IMR-90 (cell line): ENCODE measurements around the gene SOX4. TPM values are rescaled to one million over a fixed set of nuclear protein-coding genes. Genes with fewer than 3 reads are reported as not detected.

Experiments used
- ATAC-seq: fragments of 200-7000 bp; cut with Tn5 transposase; 2 replicates; pipeline ENCODE4 v1.9.1; 2020; ENCODE audit warnings: low read depth, mild to moderate bottlenecking, moderate library complexity
- BruUV-seq: library from RNA; stranded (reverse); fragments of 400-500 nt; replicated peaks from 2 replicates; lab custom pipeline; 2021; lab: Mats Ljungman, UMichigan
- CTCF ChIA-PET: fragments of 300-600 bp; formaldehyde crosslinking; extraction: SDS; loops from one replicate; lab custom pipeline; 2021; ENCODE audit warnings: antibody characterized with exemption; lab: Yijun Ruan, JAX
- POLR2A ChIA-PET: fragments of 300-600 bp; sonication (Branson Sonifier 250); formaldehyde crosslinking; loops from one replicate; lab custom pipeline; 2022; ENCODE audit warnings: antibody characterized with exemption; ENCODE audit not compliant: unreplicated experiment; lab: Charles Lee
- DNase-seq: peaks from one replicate; pipeline ENCODE4 v3.0.0; 2013
- H2AFZ ChIP-seq: replicated peaks from 2 replicates; pipeline ENCODE3; 2013; ENCODE audit warnings: low read length, mild to moderate bottlenecking; ENCODE audit not compliant: poor library complexity
- H2AK5ac ChIP-seq: 2 replicates; pipeline ENCODE4 v1.6.1; 2013; ENCODE audit warnings: low read depth, low read length, inconsistent platforms
- H2AK9ac ChIP-seq: replicated peaks from 2 replicates; pipeline ENCODE3; 2013; ENCODE audit warnings: mild to moderate bottlenecking, low read depth, low read length, moderate library complexity; ENCODE audit not compliant: poor library complexity
- H2BK120ac ChIP-seq: 2 replicates; pipeline ENCODE4 v1.6.1; 2013; ENCODE audit warnings: low read depth, low read length, inconsistent platforms
- H2BK15ac ChIP-seq: 3 replicates; pipeline ENCODE4 v1.6.1; 2013; ENCODE audit warnings: low read depth, low read length, inconsistent platforms
- H2BK20ac ChIP-seq: 2 replicates; pipeline ENCODE4 v1.6.1; 2013; ENCODE audit warnings: low read depth, mild to moderate bottlenecking, inconsistent platforms, low read length, moderate library complexity
- H2BK5ac ChIP-seq: 2 replicates; pipeline ENCODE4 v1.6.1; 2013; ENCODE audit warnings: mild to moderate bottlenecking, low read depth, low read length, inconsistent platforms; ENCODE audit not compliant: poor library complexity, severe bottlenecking
- H3K14ac ChIP-seq: replicated peaks from 2 replicates; pipeline ENCODE4 v1.6.1; 2013; ENCODE audit warnings: low read depth, low read length, inconsistent platforms
- H3K18ac ChIP-seq: 2 replicates; pipeline ENCODE4 v1.6.1; 2013; ENCODE audit warnings: low read depth, low read length, control low read depth
- H3K23ac ChIP-seq: 2 replicates; pipeline ENCODE4 v1.6.1; 2013; ENCODE audit warnings: low read depth, low read length, inconsistent platforms
- H3K27ac ChIP-seq: 2 replicates; pipeline ENCODE4 v1.5.1; 2013; ENCODE audit warnings: mild to moderate bottlenecking, control low read depth, low read length; ENCODE audit not compliant: insufficient read depth
- H3K27me3 ChIP-seq: 2 replicates; pipeline ENCODE4 v1.6.1; 2013; ENCODE audit warnings: low read length; ENCODE audit not compliant: control insufficient read depth, insufficient read depth
- H3K36me3 ChIP-seq: 2 replicates; pipeline ENCODE4 v1.6.1; 2013; ENCODE audit warnings: low read length, mixed read lengths; ENCODE audit not compliant: control insufficient read depth, insufficient read depth
- H3K4ac ChIP-seq: 2 replicates; pipeline ENCODE4 v1.6.1; 2013; ENCODE audit warnings: low read depth, low read length, inconsistent platforms
- H3K4me1 ChIP-seq: 2 replicates; pipeline ENCODE4 v1.6.1; 2013; ENCODE audit warnings: low read length, mixed read lengths; ENCODE audit not compliant: control insufficient read depth, insufficient read depth
- H3K4me2 ChIP-seq: 2 replicates; pipeline ENCODE4 v1.6.1; 2013; ENCODE audit warnings: low read depth, mild to moderate bottlenecking, control low read depth, low read length, moderate library complexity
- H3K4me3 ChIP-seq: 2 replicates; pipeline ENCODE4 v1.5.1; 2013; ENCODE audit warnings: low read depth, mild to moderate bottlenecking, control low read depth, low read length, moderate library complexity; ENCODE audit not compliant: insufficient read depth
- H3K56ac ChIP-seq: 2 replicates; pipeline ENCODE4 v1.6.1; 2013; ENCODE audit warnings: low read length, inconsistent platforms; ENCODE audit not compliant: insufficient read depth; ENCODE audit errors: extremely low read depth
- H3K79me1 ChIP-seq, 2 experiments: 2 replicates each; pipeline ENCODE4 v1.6.1; 2013; ENCODE audit warnings: low read length in 2 of 2, inconsistent platforms in 1 of 2, low read depth in 1 of 2
- H3K9ac ChIP-seq: 2 replicates; pipeline ENCODE4 v1.6.1; 2013; ENCODE audit warnings: low read depth, low read length, control low read depth
- H3K9me1 ChIP-seq: 2 replicates; pipeline ENCODE4 v1.6.1; 2013; ENCODE audit warnings: low read length, inconsistent platforms; ENCODE audit not compliant: insufficient read depth
- H3K9me3 ChIP-seq: 2 replicates; pipeline ENCODE4 v1.6.1; 2013; ENCODE audit warnings: low read length; ENCODE audit not compliant: control insufficient read depth, insufficient read depth
- H4K20me1 ChIP-seq: 2 replicates; pipeline ENCODE4 v1.6.1; 2013; ENCODE audit warnings: low read length, inconsistent platforms; ENCODE audit not compliant: insufficient read depth
- H4K5ac ChIP-seq: 2 replicates; pipeline ENCODE4 v1.6.1; 2013; ENCODE audit warnings: mild to moderate bottlenecking, low read depth, low read length, control low read depth
- H4K8ac ChIP-seq, 2 experiments: 2 replicates each; pipeline ENCODE4 v1.6.1; 2013; ENCODE audit warnings: low read depth in 2 of 2, low read length in 2 of 2, control low read depth in 1 of 2, inconsistent platforms in 1 of 2
- H4K91ac ChIP-seq: 2 replicates; pipeline ENCODE4 v1.6.1; 2013; ENCODE audit warnings: low read depth, low read length, inconsistent platforms; ENCODE audit not compliant: insufficient read depth
- BHLHE40 ChIP-seq: fragments of 150-350 bp; IDR thresholded peaks from 2 replicates; pipeline ENCODE4 v1.6.1; 2016; ENCODE audit warnings: mild to moderate bottlenecking, low read depth, low read length
- CEBPB ChIP-seq: IDR thresholded peaks from 2 replicates; pipeline ENCODE4 v1.6.1; 2012; ENCODE audit warnings: low read depth, low read length, improper control_type of control experiment
- MAFK ChIP-seq: IDR thresholded peaks from 2 replicates; pipeline ENCODE4 v1.6.1; 2012; ENCODE audit warnings: low read depth, low read length, improper control_type of control experiment
- MAZ ChIP-seq: IDR thresholded peaks from 2 replicates; pipeline ENCODE4 v1.6.1; 2012; ENCODE audit warnings: low read depth, mild to moderate bottlenecking, low read length, improper control_type of control experiment, moderate library complexity, borderline replicate concordance
- NFE2L2 ChIP-seq: fragments of 150-350 bp; IDR thresholded peaks from 2 replicates; pipeline ENCODE4 v1.6.1; 2016; ENCODE audit warnings: low read depth, mild to moderate bottlenecking, low read length
- POLR2A ChIP-seq: IDR thresholded peaks from 2 replicates; pipeline ENCODE4 v1.6.1; 2012; ENCODE audit warnings: mild to moderate bottlenecking, low read depth, low read length
- RAD21 ChIP-seq: IDR thresholded peaks from 2 replicates; pipeline ENCODE4 v1.6.1; 2012; ENCODE audit warnings: low read length, improper control_type of control experiment
- RCOR1 ChIP-seq: IDR thresholded peaks from 2 replicates; pipeline ENCODE4 v1.6.1; 2012; ENCODE audit warnings: mild to moderate bottlenecking, low read length, improper control_type of control experiment; ENCODE audit not compliant: insufficient replicate concordance
- RFX5 ChIP-seq: IDR thresholded peaks from 2 replicates; pipeline ENCODE4 v1.8.0; 2012; ENCODE audit warnings: low read depth, mild to moderate bottlenecking, low read length, moderate library complexity
- WGBS, 2 experiments: methylation state at CpG; one replicate each; pipeline versions ENCODE4 v1.1.5 to v1.1.7; 2013; ENCODE audit warnings: missing lambda C conversion rate in 2 of 2; ENCODE audit not compliant: insufficient read length in 1 of 2; ENCODE audit errors: extremely low coverage in 2 of 2; 5-methylcytosine and 5-hydroxymethylcytosine counted together
- dilution Hi-C: fragments of 300-500 bp; cut with HindIII; formaldehyde crosslinking; loops from one replicate; pipeline ENCODE4 v1.14.3; 2018; ENCODE audit warnings: low sequenced_read_pairs; ENCODE audit not compliant: unreplicated experiment
- in situ Hi-C: fragments of 300-500 bp; cut with MboI; formaldehyde crosslinking; loops from 3 replicates; pipeline ENCODE4 v1.14.3; 2019; ENCODE audit warnings: low sequenced_read_pairs, inconsistent platforms, mixed read lengths
- intact Hi-C: fragments of 100-400 bp; cut with micrococcal nuclease; formaldehyde crosslinking; loops from 2 replicates; pipeline ENCODE4 v1.10.0; 2022
- polyA plus RNA-seq, 3 experiments: library from polyadenylated mRNA; depleted of rRNA; stranded (reverse); fragments of >200 nt; gene quantifications; 2 replicates each; pipeline ENCODE4 v1.2.3, GENCODE V29; 2012; ENCODE audit warnings: low replicate concordance in 1 of 3
- total RNA-seq: library from RNA; depleted of rRNA; stranded (reverse); fragments of >200 nt; gene quantifications from 2 replicates; pipeline ENCODE4 v1.2.3, GENCODE V29; 2012
- TF ChIP-seq, protein P1 (sequence below): fragments of 150-350 bp; IDR thresholded peaks from 2 replicates; pipeline ENCODE4 v1.6.1; 2016; ENCODE audit warnings: low read depth, mild to moderate bottlenecking, low read length, moderate library complexity, borderline replicate concordance
- TF ChIP-seq, protein P2 (sequence below): conservative IDR thresholded peaks from 2 replicates; pipeline ENCODE4 v1.5.1; 2012; ENCODE audit warnings: mild to moderate bottlenecking, low read depth, low read length, improper control_type of control experiment
- TF ChIP-seq, protein P3 (sequence below): fragments of 150-350 bp; IDR thresholded peaks from 2 replicates; pipeline ENCODE4 v1.6.1; 2017; ENCODE audit warnings: mild to moderate bottlenecking, antibody characterized with exemption, low read length, low read depth

Gene SOX4
- total and polyA plus RNA-seq, 2 of the 4 experiments (the other 2 are of a cell fraction): 4.7 to 4.8 TPM

DNA sequence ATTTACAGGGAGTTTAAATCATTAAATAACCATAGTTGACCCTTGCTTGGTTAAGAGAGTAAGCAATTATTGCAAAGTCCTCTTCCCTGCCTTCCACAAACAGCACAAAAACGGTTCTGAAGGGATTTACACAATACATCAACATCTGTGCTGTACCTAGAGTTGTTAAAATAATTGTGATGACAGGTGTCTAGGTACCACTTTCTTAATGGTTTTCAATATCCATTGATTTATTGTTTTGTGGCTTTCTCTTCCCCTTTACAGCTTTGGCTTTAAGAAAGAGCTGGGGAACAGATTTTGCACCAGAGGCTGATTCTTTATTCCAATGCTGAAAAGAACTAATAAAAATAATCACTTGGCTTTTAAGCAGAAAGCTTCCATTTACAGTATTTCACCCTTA lies 598 bp upstream of the SOX4 start:
- intact Hi-C loops: loop anchor here (2.0 to 10.0 kb wide), 6 partner anchors 394 to 1234 kb away; no protein-coding TSS in a partner anchor
- Histone ChIP-seq H3K9ac (no peak overlapping the region), H3K9me3 (no peaks in the 10 kb centered on the region), H4K5ac (no peak overlapping the region), H3K4me1 (no peaks in the 10 kb centered on the region), H2AK5ac (no peak overlapping the region), H2AK9ac (no peak overlapping the region), H2AFZ (no peak overlapping the region), H3K4me2 (peak overlapping the region; percentile 87), H3K56ac (no peak overlapping the region), H4K20me1 (peaks cover 21% of the 10 kb centered on the region), H3K27ac (no peak overlapping the region), H4K8ac (no peak overlapping the region), H2BK120ac (no peak overlapping the region), H3K14ac (no peak overlapping the region), H3K36me3 (peaks cover 19% of the 10 kb centered on the region), H3K4ac (no peak overlapping the region), H3K18ac (no peak overlapping the region), H2BK20ac (no peak overlapping the region), H4K91ac (no peak overlapping the region), H3K79me1 (peaks cover 0 to 11% of the 10 kb centered on the region in 2 experiments; a peak in 1 of 4 replicates), H3K23ac (no peak overlapping the region), H3K4me3 (peak overlapping the region; percentile 48), H3K27me3 (no peaks in the 10 kb centered on the region), H2BK15ac (no peak overlapping the region), H3K9me1 (no peaks in the 10 kb centered on the region), H2BK5ac (no peak overlapping the region)
- no TSS peak for BruUV-seq
- WGBS, 2 experiments: no CpG with 5 or more reads among the region's 1 CpG
- in situ Hi-C loops: loop anchor here (10.0 kb wide), 1 partner anchor 552 kb away; no protein-coding TSS in a partner anchor
- no peak for TF ChIP-seq MAZ
- TF ChIP-seq RAD21: no peak
- no peak for TF ChIP-seq MAFK
- TF ChIP-seq, protein P1, sequence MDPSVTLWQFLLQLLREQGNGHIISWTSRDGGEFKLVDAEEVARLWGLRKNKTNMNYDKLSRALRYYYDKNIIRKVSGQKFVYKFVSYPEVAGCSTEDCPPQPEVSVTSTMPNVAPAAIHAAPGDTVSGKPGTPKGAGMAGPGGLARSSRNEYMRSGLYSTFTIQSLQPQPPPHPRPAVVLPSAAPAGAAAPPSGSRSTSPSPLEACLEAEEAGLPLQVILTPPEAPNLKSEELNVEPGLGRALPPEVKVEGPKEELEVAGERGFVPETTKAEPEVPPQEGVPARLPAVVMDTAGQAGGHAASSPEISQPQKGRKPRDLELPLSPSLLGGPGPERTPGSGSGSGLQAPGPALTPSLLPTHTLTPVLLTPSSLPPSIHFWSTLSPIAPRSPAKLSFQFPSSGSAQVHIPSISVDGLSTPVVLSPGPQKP: no peak
- no peak for TF ChIP-seq NFE2L2
- no peak for TF ChIP-seq RCOR1
- TF ChIP-seq, protein P2, sequence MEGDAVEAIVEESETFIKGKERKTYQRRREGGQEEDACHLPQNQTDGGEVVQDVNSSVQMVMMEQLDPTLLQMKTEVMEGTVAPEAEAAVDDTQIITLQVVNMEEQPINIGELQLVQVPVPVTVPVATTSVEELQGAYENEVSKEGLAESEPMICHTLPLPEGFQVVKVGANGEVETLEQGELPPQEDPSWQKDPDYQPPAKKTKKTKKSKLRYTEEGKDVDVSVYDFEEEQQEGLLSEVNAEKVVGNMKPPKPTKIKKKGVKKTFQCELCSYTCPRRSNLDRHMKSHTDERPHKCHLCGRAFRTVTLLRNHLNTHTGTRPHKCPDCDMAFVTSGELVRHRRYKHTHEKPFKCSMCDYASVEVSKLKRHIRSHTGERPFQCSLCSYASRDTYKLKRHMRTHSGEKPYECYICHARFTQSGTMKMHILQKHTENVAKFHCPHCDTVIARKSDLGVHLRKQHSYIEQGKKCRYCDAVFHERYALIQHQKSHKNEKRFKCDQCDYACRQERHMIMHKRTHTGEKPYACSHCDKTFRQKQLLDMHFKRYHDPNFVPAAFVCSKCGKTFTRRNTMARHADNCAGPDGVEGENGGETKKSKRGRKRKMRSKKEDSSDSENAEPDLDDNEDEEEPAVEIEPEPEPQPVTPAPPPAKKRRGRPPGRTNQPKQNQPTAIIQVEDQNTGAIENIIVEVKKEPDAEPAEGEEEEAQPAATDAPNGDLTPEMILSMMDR: no peak
- TF ChIP-seq, protein P3, sequence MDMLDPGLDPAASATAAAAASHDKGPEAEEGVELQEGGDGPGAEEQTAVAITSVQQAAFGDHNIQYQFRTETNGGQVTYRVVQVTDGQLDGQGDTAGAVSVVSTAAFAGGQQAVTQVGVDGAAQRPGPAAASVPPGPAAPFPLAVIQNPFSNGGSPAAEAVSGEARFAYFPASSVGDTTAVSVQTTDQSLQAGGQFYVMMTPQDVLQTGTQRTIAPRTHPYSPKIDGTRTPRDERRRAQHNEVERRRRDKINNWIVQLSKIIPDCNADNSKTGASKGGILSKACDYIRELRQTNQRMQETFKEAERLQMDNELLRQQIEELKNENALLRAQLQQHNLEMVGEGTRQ: no peak
- no peak for TF ChIP-seq CEBPB
- TF ChIP-seq POLR2A: no peak
- no peak for TF ChIP-seq BHLHE40
- no peak for TF ChIP-seq RFX5
- ChIA-PET CTCF (interaction anchor here (0.6 to 1.3 kb wide), 3 partner anchors 148 to 1029 kb away, joined by 3 to 4 read pairs (median 3); no protein-coding TSS in a partner anchor), POLR2A (interaction anchor here (0.6 to 4.2 kb wide), 5 partner anchors 72 to 762 kb away, joined by 3 to 36 read pairs (median 5); no protein-coding TSS in a partner anchor)
- DNase-seq: no peak
- dilution Hi-C loops: no loop called here
- ATAC-seq: no peak
